AG09309 (cell line): ENCODE data around the gene SCN8A.

ENCODE experiments used
- DNase-seq: peaks from one replicate; pipeline ENCODE4 v3.0.0-alpha.2; 2010; ENCODE audit warnings: low read depth
- H3K4me3 ChIP-seq: 2 replicates; pipeline ENCODE4 v1.5.1; 2011; ENCODE audit warnings: mild to moderate bottlenecking, low read depth, low read length, moderate library complexity; ENCODE audit not compliant: control insufficient read depth
- CTCF ChIP-seq: IDR thresholded peaks from 2 replicates; pipeline ENCODE4 v1.5.1; 2011; ENCODE audit warnings: mild to moderate bottlenecking, low read depth, low read length, inconsistent platforms; ENCODE audit not compliant: insufficient read depth, control insufficient read depth; ENCODE audit errors: missing control alignments

Gene SCN8A

GRCh38 chr12:51714666-51715065 is 123.6 kb downstream of the SCN8A start:
- H3K4me3 ChIP-seq = no peak overlapping the region
- peak; percentile 49 for DNase-seq
- TF ChIP-seq CTCF = no peak

- DNase-seq = no peak
- H3K4me3 ChIP-seq = no peak overlapping the region
- TF ChIP-seq CTCF = no peak
Observed at GRCh38 chr12:51717326-51717925, 126.4 kb downstream of the SCN8A start.

GRCh38 chr12:51721282-51721940 is 130.4 kb downstream of the SCN8A start:
- H3K4me3 ChIP-seq = no peak overlapping the region

GRCh38 chr12:51722431-51722830 is 131.4 kb downstream of the SCN8A start:
- TF ChIP-seq CTCF = no peak
- H3K4me3 ChIP-seq = no peak overlapping the region
- DNase-seq = no peak

More at GRCh38 chr12:51721282-51721940, 130.4 kb downstream of the SCN8A start:
- peak; percentile 16 for TF ChIP-seq CTCF
- no peak for DNase-seq

- no peak overlapping the region for H3K4me3 ChIP-seq
- no peak for TF ChIP-seq CTCF
- no peak for DNase-seq
Observed at GRCh38 chr12:51726161-51726560, 135.1 kb downstream of the SCN8A start.

GRCh38 chr12:51726931-51727330 is 135.9 kb downstream of the SCN8A start:
- TF ChIP-seq CTCF = peak; percentile 8
- no peak for DNase-seq
- H3K4me3 ChIP-seq = no peak overlapping the region
